BLaER1 treated with 17β-estradiol and CSF1 and Interleukin-3, amounts not matched to agents 10 nM and 100 nM (cell line): ENCODE results near the gene ABCB11.

Experiments used
- H3K27ac ChIP-seq, 11 experiments: shearing (Covaris generic); formaldehyde crosslinking; 2 replicates each; pipeline ENCODE4 v1.8.1; 2022
- H3K27me3 ChIP-seq, 11 experiments: shearing (Covaris generic); formaldehyde crosslinking; 2 replicates each; pipeline ENCODE4 v1.8.1; 2022
- H3K36me3 ChIP-seq, 11 experiments: shearing (Covaris generic); formaldehyde crosslinking; 2 replicates each; pipeline ENCODE4 v1.8.1; 2022
- H3K4me1 ChIP-seq, 10 experiments: shearing (Covaris generic); formaldehyde crosslinking; 2 replicates each; pipeline ENCODE4 v1.8.1; 2022
- H3K4me2 ChIP-seq, 11 experiments: shearing (Covaris generic); formaldehyde crosslinking; 2 replicates each; pipeline ENCODE4 v1.8.1; 2022
- H3K4me3 ChIP-seq, 10 experiments: shearing (Covaris generic); formaldehyde crosslinking; 2 replicates each; pipeline ENCODE4 v1.8.1; 2022
- H3K9ac ChIP-seq, 11 experiments: shearing (Covaris generic); formaldehyde crosslinking; 2 replicates each; pipeline ENCODE4 v1.8.1; 2022
- H3K9me3 ChIP-seq, 11 experiments: shearing (Covaris generic); formaldehyde crosslinking; replicated peaks in 1 of 11; 2 replicates each; pipeline ENCODE4 v1.8.1; 2022
- H4K20me1 ChIP-seq, 11 experiments: shearing (Covaris generic); formaldehyde crosslinking; 2 replicates each; pipeline ENCODE4 v1.8.1; 2022
- Cebpa-rat ChIP-seq, 11 experiments: shearing (Covaris generic); IDR thresholded peaks; 2 replicates each; pipeline ENCODE4 v1.8.1; 2022

ABCB11 gene

DNA sequence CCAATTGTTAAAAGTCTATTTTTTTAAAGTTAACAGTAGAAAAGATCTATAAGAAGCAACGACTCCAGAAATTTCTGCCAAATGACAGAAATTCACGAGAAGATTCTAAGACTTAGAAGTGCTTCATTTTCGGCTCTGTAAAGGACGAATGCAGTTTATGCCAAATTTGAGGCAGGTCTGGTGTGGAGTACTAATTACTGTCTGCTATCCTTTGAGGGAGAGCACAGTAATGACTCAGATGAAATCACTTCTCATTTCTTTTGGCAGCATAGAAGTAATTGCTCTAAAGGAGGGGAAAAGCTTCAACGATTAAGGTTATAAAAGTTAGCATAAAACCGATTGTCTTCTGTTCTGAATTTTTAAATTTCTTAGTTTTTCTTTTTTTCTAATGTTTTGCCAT, 118.7 kb downstream of the ABCB11 start:
- Histone ChIP-seq H3K27ac (no peak overlapping the region), H3K4me2 (no peak overlapping the region), H3K9ac (no peak overlapping the region), H3K4me1 (no peaks in the 10 kb centered on the region), H3K27me3 (no peaks in the 10 kb centered on the region; a peak in 2 of 22 replicates), H3K9me3 (peaks cover 5 to 12% (median 6%) of the 10 kb centered on the region in 11 experiments; a peak in 15 of 22 replicates), H3K36me3 (no peaks in the 10 kb centered on the region), H3K4me3 (no peak overlapping the region), H4K20me1 (no peaks in the 10 kb centered on the region)
- no peak for TF ChIP-seq Cebpa-rat (IDR thresholded peaks at IDR 0.05)

DNA sequence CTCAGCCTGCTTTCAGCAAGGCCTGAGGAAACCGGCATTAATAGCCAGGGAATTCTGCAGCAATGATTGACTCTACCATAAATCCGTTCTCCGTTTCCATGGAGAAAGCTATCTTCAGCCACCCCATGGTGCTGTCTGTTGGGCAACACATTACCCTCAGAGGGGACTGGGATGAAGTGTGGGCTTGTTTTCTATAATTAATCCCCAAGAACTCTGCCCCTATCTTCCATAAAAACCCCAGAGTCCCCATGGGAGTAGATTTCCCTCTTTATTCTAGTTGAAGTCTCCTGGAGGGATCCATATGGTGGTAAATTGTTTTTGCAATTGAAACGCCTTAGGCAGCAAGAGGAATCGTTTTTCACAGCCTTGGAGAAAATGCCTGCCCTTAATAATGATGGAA, 120.8 kb downstream of the ABCB11 start:
- no peaks in the 10 kb centered on the region; a peak in 2 of 22 replicates for H3K27me3 ChIP-seq
- no peaks in the 10 kb centered on the region for H4K20me1 ChIP-seq
- H3K9ac ChIP-seq, result no peak overlapping the region
- H3K4me2 ChIP-seq, result no peak overlapping the region
- TF ChIP-seq Cebpa-rat (IDR thresholded peaks at IDR 0.05), result no peak
- H3K4me1 ChIP-seq, result no peaks in the 10 kb centered on the region
- no peaks in the 10 kb centered on the region for H3K36me3 ChIP-seq
- no peak overlapping the region for H3K4me3 ChIP-seq
- H3K27ac ChIP-seq, result no peak overlapping the region
- peaks cover 0 to under 1% (median under 1%) of the 10 kb centered on the region in 11 experiments; a peak in 8 of 22 replicates for H3K9me3 ChIP-seq

DNA sequence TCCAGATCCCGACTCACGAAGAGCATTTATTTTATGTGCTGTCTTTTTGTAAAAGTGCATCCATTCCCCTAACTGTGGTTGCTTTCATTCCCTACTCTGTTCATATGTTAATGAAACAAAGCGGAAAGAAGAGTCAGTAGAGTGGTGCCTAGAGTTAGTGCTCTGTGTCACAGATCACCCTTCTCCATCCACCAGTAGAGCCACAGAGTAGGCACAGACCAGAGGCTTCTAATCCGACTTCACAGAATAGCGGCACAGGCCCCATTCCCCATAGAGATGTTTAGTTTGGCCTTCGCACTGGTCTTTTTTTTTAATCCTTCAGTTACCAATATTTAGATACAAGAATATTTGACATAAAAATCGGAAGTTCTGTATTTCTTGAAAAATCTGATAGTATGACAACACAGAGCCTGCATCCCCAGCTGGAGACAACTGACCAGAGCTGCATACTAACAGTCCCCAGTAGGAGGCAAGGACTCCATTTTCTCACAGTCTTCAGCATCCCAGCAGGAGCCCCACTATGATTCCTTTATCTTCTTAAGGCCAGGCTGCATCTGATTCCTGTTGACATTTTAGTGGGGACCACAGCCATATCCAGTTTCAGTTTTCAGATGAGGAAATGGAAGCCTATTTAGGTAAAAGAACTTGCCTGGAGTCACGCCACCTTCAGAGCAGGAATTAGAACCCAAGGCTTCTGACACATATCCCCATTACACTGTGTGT, 123.0 kb downstream of the ABCB11 start:
- Histone ChIP-seq H3K27me3 (no peaks in the 10 kb centered on the region; a peak in 2 of 22 replicates), H3K36me3 (no peaks in the 10 kb centered on the region), H3K9ac (no peak overlapping the region), H3K27ac (no peak overlapping the region), H3K4me2 (no peak overlapping the region), H3K9me3 (no peaks in the 10 kb centered on the region), H4K20me1 (no peaks in the 10 kb centered on the region), H3K4me1 (no peaks in the 10 kb centered on the region), H3K4me3 (no peak overlapping the region)
- no peak for TF ChIP-seq Cebpa-rat (IDR thresholded peaks at IDR 0.05)

DNA sequence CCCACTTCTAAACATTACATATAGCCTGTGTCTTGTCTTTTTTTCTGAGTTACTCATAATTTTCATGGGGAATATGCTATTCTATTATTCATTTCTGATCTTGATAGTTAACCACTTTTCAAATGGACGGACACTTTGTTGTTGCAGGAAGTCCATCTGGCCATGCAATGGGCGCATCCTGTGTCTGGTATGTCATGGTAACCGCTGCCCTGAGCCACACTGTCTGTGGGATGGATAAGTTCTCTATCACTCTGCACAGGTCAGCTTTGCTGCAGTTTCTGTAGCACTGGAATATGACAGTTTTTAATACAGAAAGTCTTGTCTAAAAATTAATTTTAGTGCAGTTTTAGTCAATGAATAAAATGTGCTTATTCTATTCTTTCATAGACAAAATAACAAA, 126.8 kb downstream of the ABCB11 start:
- H3K27me3 ChIP-seq, result no peaks in the 10 kb centered on the region
- H3K36me3 ChIP-seq, result no peaks in the 10 kb centered on the region
- H3K4me1 ChIP-seq, result no peaks in the 10 kb centered on the region
- TF ChIP-seq Cebpa-rat (IDR thresholded peaks at IDR 0.05), result no peak
- no peak overlapping the region for H3K4me2 ChIP-seq
- no peaks in the 10 kb centered on the region for H4K20me1 ChIP-seq
- H3K9me3 ChIP-seq, result no peaks in the 10 kb centered on the region
- no peak overlapping the region for H3K27ac ChIP-seq
- no peak overlapping the region for H3K4me3 ChIP-seq
- no peak overlapping the region for H3K9ac ChIP-seq

DNA sequence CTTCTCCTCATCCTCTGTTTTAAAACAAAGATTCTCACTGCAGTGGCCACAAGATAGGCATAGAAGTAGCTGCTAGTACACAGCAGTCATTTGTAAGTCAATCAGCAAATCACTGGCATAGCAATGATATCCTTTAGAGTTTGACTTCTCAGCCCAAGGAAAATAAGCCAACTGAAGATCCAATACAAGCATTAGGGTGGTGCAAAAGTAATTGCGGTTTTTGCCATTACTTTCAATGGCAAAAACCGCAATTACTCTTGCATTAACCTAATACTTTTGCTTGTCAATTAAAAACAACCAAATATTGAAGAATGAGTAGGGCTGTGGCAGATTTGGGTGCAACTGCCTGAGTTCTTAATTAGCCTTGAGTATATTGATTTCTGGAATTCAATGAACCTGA, 127.2 kb downstream of the ABCB11 start:
- Histone ChIP-seq H3K9ac (no peak overlapping the region), H3K4me1 (no peaks in the 10 kb centered on the region), H3K27me3 (no peaks in the 10 kb centered on the region), H3K36me3 (no peaks in the 10 kb centered on the region), H3K9me3 (no peaks in the 10 kb centered on the region), H3K27ac (no peak overlapping the region), H3K4me2 (no peak overlapping the region), H3K4me3 (no peak overlapping the region), H4K20me1 (no peaks in the 10 kb centered on the region)
- TF ChIP-seq Cebpa-rat (IDR thresholded peaks at IDR 0.05), result no peak

DNA sequence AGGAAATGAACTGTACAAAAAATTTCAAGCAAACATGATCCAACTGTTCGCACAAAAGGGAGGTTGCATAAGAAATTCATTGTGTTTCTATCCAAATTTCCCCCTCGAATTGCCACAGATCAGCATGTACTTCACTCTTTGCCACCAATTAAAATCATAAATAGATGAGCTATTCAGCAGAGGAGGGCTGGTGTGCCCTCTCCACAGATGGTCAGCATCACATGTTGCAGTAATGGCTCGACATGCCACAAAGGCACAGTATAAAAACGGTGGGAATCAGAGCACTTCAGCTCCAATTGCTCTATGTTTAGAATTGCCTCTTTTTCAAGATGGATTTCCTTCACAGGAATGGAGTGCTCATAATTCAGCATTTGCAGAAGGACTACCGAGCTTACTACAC, 130.1 kb downstream of the ABCB11 start, which contains the start of gene G6PC2:
Gene G6PC2 (plus strand): TSS at position 289 of the 400 bp plus-strand sequence. CDS start 41 bp downstream, at position 330.
- Histone ChIP-seq H3K27me3 (no peaks in the 10 kb centered on the region), H3K36me3 (no peaks in the 10 kb centered on the region), H3K4me2 (no peak within 1 kb of the TSS), H3K9ac (no peak within 1 kb of the TSS), H4K20me1 (no peaks in the 10 kb centered on the region), H3K4me3 (no peak within 1 kb of the TSS), H3K27ac (no peak within 1 kb of the TSS), H3K9me3 (no peaks in the 10 kb centered on the region), H3K4me1 (no peaks in the 10 kb centered on the region)
- no peak for TF ChIP-seq Cebpa-rat (IDR thresholded peaks at IDR 0.05)

DNA sequence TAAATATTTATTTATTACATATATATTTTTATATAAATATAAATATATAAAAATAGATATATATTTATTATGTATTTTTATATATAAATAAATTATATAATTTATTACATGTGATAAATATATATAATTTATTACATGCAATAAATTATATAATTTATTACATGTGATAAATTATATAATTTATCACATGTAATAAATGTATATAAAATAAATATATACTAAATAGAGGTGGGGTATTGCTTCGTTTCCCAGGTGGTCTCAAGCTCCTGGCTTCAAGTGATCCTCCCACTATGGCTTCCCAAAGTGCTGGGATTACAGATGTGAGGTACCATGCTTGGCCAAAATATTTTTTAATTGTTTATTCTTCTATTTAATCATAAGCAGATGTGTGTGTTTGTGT, 133.7 kb downstream of the ABCB11 start:
- Histone ChIP-seq H3K27ac (no peak overlapping the region), H3K4me1 (no peaks in the 10 kb centered on the region), H3K4me2 (no peak overlapping the region), H3K36me3 (no peaks in the 10 kb centered on the region), H4K20me1 (no peaks in the 10 kb centered on the region), H3K9me3 (no peaks in the 10 kb centered on the region), H3K9ac (no peak overlapping the region), H3K4me3 (no peak overlapping the region), H3K27me3 (no peaks in the 10 kb centered on the region)
- TF ChIP-seq Cebpa-rat (IDR thresholded peaks at IDR 0.05), result no peak

DNA sequence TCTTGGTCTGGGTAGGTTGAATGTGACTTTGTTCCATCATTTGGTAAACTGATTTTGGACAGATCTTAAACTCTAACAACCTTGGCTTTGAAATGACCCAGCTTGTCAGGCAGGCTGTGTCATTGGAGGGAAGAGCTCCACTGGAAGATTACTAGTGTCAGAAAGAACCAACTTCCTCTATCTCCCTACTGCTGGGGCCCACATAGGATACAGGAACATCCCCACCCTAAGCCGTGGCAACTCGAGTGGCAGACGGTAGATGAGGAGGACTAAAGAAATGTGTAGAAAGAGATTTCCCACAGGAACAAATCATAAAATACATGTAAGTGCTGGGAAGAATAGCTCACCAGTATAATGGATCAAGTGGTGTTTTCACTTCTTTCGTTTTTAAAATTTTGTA, 134.3 kb downstream of the ABCB11 start:
- H3K27ac ChIP-seq, result no peak overlapping the region
- no peak for TF ChIP-seq Cebpa-rat (IDR thresholded peaks at IDR 0.05)
- H3K36me3 ChIP-seq, result no peaks in the 10 kb centered on the region
- H3K9me3 ChIP-seq, result no peaks in the 10 kb centered on the region
- no peak overlapping the region for H3K4me3 ChIP-seq
- no peaks in the 10 kb centered on the region for H3K4me1 ChIP-seq
- H4K20me1 ChIP-seq, result no peaks in the 10 kb centered on the region
- no peak overlapping the region for H3K9ac ChIP-seq
- no peaks in the 10 kb centered on the region for H3K27me3 ChIP-seq
- H3K4me2 ChIP-seq, result no peak overlapping the region

DNA sequence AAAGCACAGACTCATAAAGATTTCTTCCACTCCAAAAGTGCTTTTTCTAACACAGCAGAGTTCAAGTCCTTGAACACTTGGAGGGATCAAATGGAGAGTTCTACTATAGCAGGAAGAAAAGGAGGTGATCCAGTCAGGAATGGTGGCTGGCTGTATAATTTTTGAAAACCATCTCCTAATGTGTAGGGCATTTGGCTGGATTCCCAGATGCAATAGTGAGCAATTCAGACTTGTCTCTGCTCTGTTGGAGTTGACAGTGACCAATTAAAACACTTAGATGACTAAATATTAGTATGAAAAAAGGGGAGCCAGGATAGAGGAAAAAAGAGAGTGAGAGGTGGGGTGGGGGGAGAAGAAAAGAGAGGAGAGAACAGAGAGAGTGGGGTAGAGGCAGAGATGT, 135.4 kb downstream of the ABCB11 start:
- Histone ChIP-seq H3K36me3 (no peaks in the 10 kb centered on the region), H3K27ac (no peak overlapping the region), H3K4me2 (no peak overlapping the region), H4K20me1 (no peaks in the 10 kb centered on the region), H3K27me3 (no peaks in the 10 kb centered on the region), H3K9me3 (no peaks in the 10 kb centered on the region), H3K4me3 (no peak overlapping the region), H3K4me1 (peaks cover 0 to 2% (median under 1%) of the 10 kb centered on the region in 10 experiments; a peak in 4 of 20 replicates), H3K9ac (no peak overlapping the region)
- no peak for TF ChIP-seq Cebpa-rat (IDR thresholded peaks at IDR 0.05)

DNA sequence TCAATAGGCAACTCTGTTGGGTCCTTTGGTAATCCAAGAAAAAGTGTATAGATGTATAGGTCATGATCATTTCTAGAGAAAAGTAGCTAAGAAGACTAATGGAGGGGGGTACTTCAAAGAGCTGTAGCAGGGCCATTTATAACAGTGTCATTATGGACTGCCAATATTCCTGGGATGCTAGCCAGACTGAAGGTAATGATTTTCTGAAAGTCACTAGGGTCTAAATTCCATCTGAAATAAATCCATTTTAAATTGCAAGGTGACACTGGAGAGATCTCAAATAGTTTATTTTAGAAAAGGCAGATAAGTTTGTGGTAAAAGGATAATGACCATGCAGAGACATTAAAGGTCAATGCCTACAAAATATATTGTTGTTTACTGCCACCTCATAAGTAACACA, 136.4 kb downstream of the ABCB11 start:
- no peak for TF ChIP-seq Cebpa-rat (IDR thresholded peaks at IDR 0.05)
- H3K36me3 ChIP-seq, result no peaks in the 10 kb centered on the region
- no peak overlapping the region for H3K4me3 ChIP-seq
- no peak overlapping the region for H3K4me2 ChIP-seq
- peaks cover 3 to 8% (median 5%) of the 10 kb centered on the region in 10 experiments; a peak in 18 of 20 replicates for H3K4me1 ChIP-seq
- no peaks in the 10 kb centered on the region for H4K20me1 ChIP-seq
- H3K9ac ChIP-seq, result no peak overlapping the region
- no peaks in the 10 kb centered on the region for H3K9me3 ChIP-seq
- H3K27me3 ChIP-seq, result no peaks in the 10 kb centered on the region
- H3K27ac ChIP-seq, result no peak overlapping the region
